MG63 (cell line): Measurements from ENCODE around the gene ZNF385A. TPM values are rescaled to one million over a fixed set of nuclear protein-coding genes. Genes with fewer than 3 reads are reported as not detected.

Experiments
- DNase-seq: peaks from one replicate; pipeline ENCODE4 v3.0.0-alpha.2; 2020
- H3K27me3 ChIP-seq: fragments of 250-450 bp; sonication (Bioruptor Pico); 2 replicates; pipeline ENCODE4 v1.5.1; 2020; ENCODE audit warnings: mild to moderate bottlenecking, moderate library complexity
- H3K36me3 ChIP-seq: fragments of 250-450 bp; sonication (Bioruptor Pico); 2 replicates; pipeline ENCODE4 v1.5.1; 2020; ENCODE audit warnings: mild to moderate bottlenecking, moderate library complexity
- H3K4me3 ChIP-seq: fragments of 250-450 bp; sonication (Bioruptor Pico); 2 replicates; pipeline ENCODE4 v1.5.1; 2020; ENCODE audit warnings: mild to moderate bottlenecking, moderate library complexity
- H3K9me3 ChIP-seq: fragments of 250-450 bp; sonication (Bioruptor Pico); 2 replicates; pipeline ENCODE4 v1.5.1; 2020; ENCODE audit warnings: mild to moderate bottlenecking, moderate library complexity
- total RNA-seq: library from RNA; depleted of rRNA; stranded (reverse); fragments of >200 nt; shearing (Covaris generic); gene quantifications from 2 replicates; pipeline ENCODE4 v1.2.3, GENCODE V29; 2014; ENCODE audit warnings: low replicate concordance

ZNF385A gene
- total RNA-seq, 1 experiment from 2014 or later: 0.89 TPM

GRCh38 chr12:54401119-54401518 lies 16.6 kb upstream of the ZNF385A start:
- peaks cover 93% of the 10 kb centered on the region for H3K36me3 ChIP-seq
- H3K27me3 ChIP-seq: no peaks in the 10 kb centered on the region
- no peak overlapping the region for H3K4me3 ChIP-seq
- no peaks in the 10 kb centered on the region for H3K9me3 ChIP-seq
- DNase-seq: no peak

- H3K27me3 ChIP-seq: no peaks in the 10 kb centered on the region
- no peak overlapping the region for H3K4me3 ChIP-seq
- no peaks in the 10 kb centered on the region for H3K9me3 ChIP-seq
- peak; percentile 72 for DNase-seq
- peaks cover 93% of the 10 kb centered on the region for H3K36me3 ChIP-seq
Observed at GRCh38 chr12:54398995-54399793, 14.7 kb upstream of the ZNF385A start.

- H3K36me3 ChIP-seq: peaks cover 87% of the 10 kb centered on the region
- DNase-seq: no peak
- H3K9me3 ChIP-seq: no peaks in the 10 kb centered on the region
Observed at GRCh38 chr12:54398218-54398617, 13.7 kb upstream of the ZNF385A start.

GRCh38 chr12:54397157-54397556 lies 12.6 kb upstream of the ZNF385A start:
- H3K27me3 ChIP-seq: no peaks in the 10 kb centered on the region
- H3K9me3 ChIP-seq: no peaks in the 10 kb centered on the region
- H3K36me3 ChIP-seq: peaks cover 79% of the 10 kb centered on the region
- H3K4me3 ChIP-seq: no peak overlapping the region
- no peak for DNase-seq

More at GRCh38 chr12:54398218-54398617, 13.7 kb upstream of the ZNF385A start:
- H3K27me3 ChIP-seq: no peaks in the 10 kb centered on the region
- no peak overlapping the region for H3K4me3 ChIP-seq

GRCh38 chr12:54395545-54395944 lies 11.0 kb upstream of the ZNF385A start:
- no peaks in the 10 kb centered on the region for H3K27me3 ChIP-seq
- no peak overlapping the region for H3K4me3 ChIP-seq
- no peak for DNase-seq
- peaks cover 64% of the 10 kb centered on the region for H3K36me3 ChIP-seq
- no peaks in the 10 kb centered on the region for H3K9me3 ChIP-seq

- peaks cover 59% of the 10 kb centered on the region for H3K36me3 ChIP-seq
- no peak overlapping the region for H3K4me3 ChIP-seq
- DNase-seq: no peak
- no peaks in the 10 kb centered on the region for H3K27me3 ChIP-seq
- H3K9me3 ChIP-seq: no peaks in the 10 kb centered on the region
Observed at GRCh38 chr12:54394986-54395385, 10.5 kb upstream of the ZNF385A start.

GRCh38 chr12:54394281-54394719 lies 9.8 kb upstream of the ZNF385A start:
- no peak for DNase-seq
- no peaks in the 10 kb centered on the region for H3K27me3 ChIP-seq
- H3K9me3 ChIP-seq: no peaks in the 10 kb centered on the region
- no peak overlapping the region for H3K4me3 ChIP-seq
- peaks cover 52% of the 10 kb centered on the region for H3K36me3 ChIP-seq

GRCh38 chr12:54393743-54394142 lies 9.2 kb upstream of the ZNF385A start:
- Histone ChIP-seq H3K4me3 (no peak overlapping the region), H3K27me3 (no peaks in the 10 kb centered on the region), H3K36me3 (peaks cover 46% of the 10 kb centered on the region), H3K9me3 (no peaks in the 10 kb centered on the region)
- DNase-seq: no peak

GRCh38 chr12:54393207-54393609 lies 8.7 kb upstream of the ZNF385A start:
- Histone ChIP-seq H3K36me3 (peaks cover 41% of the 10 kb centered on the region), H3K27me3 (no peaks in the 10 kb centered on the region), H3K9me3 (no peaks in the 10 kb centered on the region), H3K4me3 (no peak overlapping the region)
- DNase-seq: no peak

- Histone ChIP-seq H3K27me3 (no peaks in the 10 kb centered on the region), H3K36me3 (peaks cover 37% of the 10 kb centered on the region), H3K4me3 (no peak overlapping the region), H3K9me3 (no peaks in the 10 kb centered on the region)
- no peak for DNase-seq
Observed at GRCh38 chr12:54392485-54393206, 8.1 kb upstream of the ZNF385A start.

- no peak overlapping the region for H3K4me3 ChIP-seq
- no peaks in the 10 kb centered on the region for H3K27me3 ChIP-seq
- H3K9me3 ChIP-seq: no peaks in the 10 kb centered on the region
- peaks cover 20% of the 10 kb centered on the region for H3K36me3 ChIP-seq
- DNase-seq: no peak
Observed at GRCh38 chr12:54390668-54391551, 6.4 kb upstream of the ZNF385A start.

- H3K4me3 ChIP-seq: no peak overlapping the region
- no peaks in the 10 kb centered on the region for H3K27me3 ChIP-seq
- DNase-seq: no peak
- H3K9me3 ChIP-seq: no peaks in the 10 kb centered on the region
- H3K36me3 ChIP-seq: peaks cover 14% of the 10 kb centered on the region
Observed at GRCh38 chr12:54390176-54390667, 5.7 kb upstream of the ZNF385A start.

GRCh38 chr12:54389607-54390175 lies 5.2 kb upstream of the ZNF385A start:
- DNase-seq: no peak
- Histone ChIP-seq H3K4me3 (no peak overlapping the region), H3K27me3 (no peaks in the 10 kb centered on the region), H3K9me3 (no peaks in the 10 kb centered on the region), H3K36me3 (peaks cover 9% of the 10 kb centered on the region)

GRCh38 chr12:54389134-54389508 lies 4.6 kb upstream of the ZNF385A start:
- no peaks in the 10 kb centered on the region for H3K27me3 ChIP-seq
- DNase-seq: no peak
- H3K4me3 ChIP-seq: no peak overlapping the region
- 0 out of 2 replicates have a peak, but pooled peaks cover 5% of the 10 kb centered on the region for H3K36me3 ChIP-seq
- no peaks in the 10 kb centered on the region for H3K9me3 ChIP-seq

- Histone ChIP-seq H3K9me3 (no peaks in the 10 kb centered on the region), H3K27me3 (no peaks in the 10 kb centered on the region), H3K4me3 (no peak overlapping the region), H3K36me3 (0 out of 2 replicates have a peak, but pooled peaks cover 2% of the 10 kb centered on the region)
- DNase-seq: no peak
Observed at GRCh38 chr12:54388237-54389133, 4.0 kb upstream of the ZNF385A start.

GRCh38 chr12:54387114-54387467 lies 2.6 kb upstream of the ZNF385A start:
- no peaks in the 10 kb centered on the region for H3K27me3 ChIP-seq
- no peak for DNase-seq
- H3K4me3 ChIP-seq: no peak overlapping the region
- no peaks in the 10 kb centered on the region for H3K36me3 ChIP-seq
- no peaks in the 10 kb centered on the region for H3K9me3 ChIP-seq
